H9 (cell line): ENCODE data around the gene PIP4K2B. TPM values are rescaled to one million over a fixed set of nuclear protein-coding genes. Genes with fewer than 3 reads are reported as not detected.

Experiments
- DNase-seq: peaks from one replicate; pipeline ENCODE4 v3.0.0-alpha.2; 2017
- H2AFZ ChIP-seq: one replicate; pipeline ENCODE4 v1.6.1; 2013; ENCODE audit warnings: mild to moderate bottlenecking, low read length, control low read depth, moderate library complexity
- H2AK5ac ChIP-seq: 2 replicates; pipeline ENCODE4 v1.6.1; 2013; ENCODE audit warnings: low read length, control low read depth, mixed read lengths; ENCODE audit not compliant: insufficient read length
- H2BK120ac ChIP-seq: one replicate; pipeline ENCODE4 v1.6.1; 2013; ENCODE audit warnings: low read depth, mild to moderate bottlenecking, low read length, control low read depth, inconsistent platforms; ENCODE audit not compliant: poor library complexity, severe bottlenecking
- H2BK12ac ChIP-seq: 2 replicates; pipeline ENCODE4 v1.6.1; 2013; ENCODE audit warnings: low read length, control low read depth, mixed read lengths, low read depth; ENCODE audit not compliant: insufficient read length
- H2BK15ac ChIP-seq: 2 replicates; pipeline ENCODE4 v1.6.1; 2013; ENCODE audit warnings: low read depth, low read length, control low read depth
- H2BK20ac ChIP-seq: one replicate; pipeline ENCODE4 v1.6.1; 2013; ENCODE audit warnings: low read depth, mild to moderate bottlenecking, low read length, control low read depth, inconsistent platforms; ENCODE audit not compliant: poor library complexity, severe bottlenecking
- H2BK5ac ChIP-seq: 2 replicates; pipeline ENCODE4 v1.6.1; 2013; ENCODE audit warnings: low read length, control low read depth, mixed read lengths; ENCODE audit not compliant: insufficient read length
- H3K14ac ChIP-seq: 2 replicates; pipeline ENCODE4 v1.6.1; 2013; ENCODE audit warnings: low read length, control low read depth; ENCODE audit not compliant: insufficient read depth
- H3K18ac ChIP-seq: 2 replicates; pipeline ENCODE4 v1.6.1; 2013; ENCODE audit warnings: low read depth, mild to moderate bottlenecking, mixed read lengths, low read length, control low read depth; ENCODE audit not compliant: insufficient read length
- H3K23ac ChIP-seq: 2 replicates; pipeline ENCODE4 v1.6.1; 2013; ENCODE audit warnings: low read length, control low read depth, mixed read lengths, low read depth; ENCODE audit not compliant: insufficient read length
- H3K23me2 ChIP-seq: 2 replicates; pipeline ENCODE4 v1.6.1; 2013; ENCODE audit warnings: low read depth, mild to moderate bottlenecking, mixed read lengths, low read length, control low read depth; ENCODE audit not compliant: insufficient read length, poor library complexity, severe bottlenecking
- H3K27ac ChIP-seq: 2 replicates; pipeline ENCODE4 v1.5.1; 2013; ENCODE audit warnings: low read length, control low read depth, mixed read lengths, low read depth; ENCODE audit not compliant: insufficient read length
- H3K27me3 ChIP-seq: 2 replicates; pipeline ENCODE4 v1.6.1; 2013; ENCODE audit warnings: low read length, control low read depth, inconsistent platforms; ENCODE audit not compliant: insufficient read depth
- H3K4ac ChIP-seq: 2 replicates; pipeline ENCODE4 v1.6.1; 2013; ENCODE audit warnings: low read depth, mild to moderate bottlenecking, control low read depth, inconsistent platforms, low read length, moderate library complexity
- H3K4me1 ChIP-seq: 2 replicates; pipeline ENCODE4 v1.6.1; 2013; ENCODE audit warnings: low read length, control low read depth, inconsistent platforms; ENCODE audit not compliant: insufficient read depth
- H3K4me2 ChIP-seq: 2 replicates; pipeline ENCODE4 v1.6.1; 2013; ENCODE audit warnings: low read length, control low read depth, mixed read lengths; ENCODE audit not compliant: insufficient read length, insufficient read depth
- H3K56ac ChIP-seq: 2 replicates; pipeline ENCODE4 v1.6.1; 2013; ENCODE audit warnings: low read depth, mild to moderate bottlenecking, mixed read lengths, low read length, control low read depth; ENCODE audit not compliant: insufficient read length
- H3K79me1 ChIP-seq: 2 replicates; pipeline ENCODE4 v1.6.1; 2013; ENCODE audit warnings: low read depth, mild to moderate bottlenecking, moderate library complexity, low read length, control low read depth, inconsistent platforms; ENCODE audit not compliant: insufficient read depth, poor library complexity, severe bottlenecking
- H3K79me2 ChIP-seq: 2 replicates; pipeline ENCODE4 v1.6.1; 2013; ENCODE audit warnings: low read length, control low read depth, inconsistent platforms; ENCODE audit not compliant: insufficient read depth
- H3K9ac ChIP-seq: 2 replicates; pipeline ENCODE4 v1.6.1; 2013; ENCODE audit warnings: low read length, control low read depth, mixed read lengths; ENCODE audit not compliant: insufficient read length; ENCODE audit errors: extremely low read depth
- H3K9me3 ChIP-seq: one replicate; pipeline ENCODE4 v1.6.1; 2013; ENCODE audit warnings: low read depth, low read length, inconsistent platforms; ENCODE audit not compliant: control insufficient read depth
- H3T11ph ChIP-seq: one replicate; pipeline ENCODE4 v1.6.1; 2013; ENCODE audit warnings: mild to moderate bottlenecking, low read length, control low read depth, inconsistent platforms
- H4K20me1 ChIP-seq: one replicate; pipeline ENCODE4 v1.6.1; 2013; ENCODE audit not compliant: control insufficient read depth, insufficient read length, insufficient read depth
- H4K5ac ChIP-seq: 2 replicates; pipeline ENCODE4 v1.6.1; 2013; ENCODE audit warnings: low read depth, mild to moderate bottlenecking, mixed read lengths, low read length, control low read depth; ENCODE audit not compliant: insufficient read length
- H4K8ac ChIP-seq: replicated peaks from 2 replicates; pipeline ENCODE4 v1.6.1; 2013; ENCODE audit warnings: low read length, control low read depth, mixed read lengths, low read depth; ENCODE audit not compliant: insufficient read length
- H4K91ac ChIP-seq: 2 replicates; pipeline ENCODE4 v1.6.1; 2013; ENCODE audit warnings: low read depth, mild to moderate bottlenecking, moderate library complexity, mixed read lengths, low read length, control low read depth; ENCODE audit not compliant: insufficient read length
- H3K27ac Mint-ChIP-seq, 3 experiments: 2 replicates in 2 of 3; 3 replicates in 1 of 3; pipeline ENCODE4 v1.8.0; 2020 to 2021; ENCODE audit warnings: mixed read lengths in 3 of 3, mild to moderate bottlenecking in 1 of 3, moderate library complexity in 1 of 3
- H3K27me3 Mint-ChIP-seq: 2 replicates; pipeline ENCODE4 v1.8.0; 2021; ENCODE audit warnings: low read depth, mild to moderate bottlenecking, moderate library complexity, mixed read lengths
- H3K36me3 Mint-ChIP-seq, 3 experiments: 2 replicates in 2 of 3; 3 replicates in 1 of 3; pipeline ENCODE4 v1.8.0; 2020 to 2021; ENCODE audit warnings: low read depth in 3 of 3, mixed read lengths in 3 of 3; ENCODE audit not compliant: insufficient read depth in 1 of 3
- H3K4me1 Mint-ChIP-seq, 2 experiments: 2 replicates each; pipeline ENCODE4 v1.8.0; 2020; ENCODE audit warnings: mixed read lengths in 2 of 2
- H3K4me3 Mint-ChIP-seq, 2 experiments: 2 replicates in 1 of 2; 3 replicates in 1 of 2; pipeline ENCODE4 v1.8.0; 2020 to 2021; ENCODE audit warnings: mild to moderate bottlenecking in 2 of 2, mixed read lengths in 2 of 2, moderate library complexity in 1 of 2
- H3K9me3 Mint-ChIP-seq, 2 experiments: 2 replicates in 1 of 2; 3 replicates in 1 of 2; pipeline ENCODE4 v1.8.0; 2020; ENCODE audit warnings: mild to moderate bottlenecking in 2 of 2, mixed read lengths in 2 of 2, moderate library complexity in 1 of 2
- CTCF ChIP-seq: fragments of 200-600 bp; sonication (generic); conservative IDR thresholded peaks from 3 replicates; pipeline ENCODE4 v1.8.0; 2021; ENCODE audit warnings: antibody characterized with exemption, mild to moderate bottlenecking
- WGBS: extraction: QIAGEN DNeasy Blood & Tissue Kit; methylation state at CpG from one replicate; pipeline ENCODE4 v1.1.7; 2013; ENCODE audit warnings: missing lambda C conversion rate, low lambda C conversion rate, mixed read lengths; ENCODE audit not compliant: insufficient read length; ENCODE audit errors: extremely low coverage; 5-methylcytosine and 5-hydroxymethylcytosine counted together
- total RNA-seq: library from RNA; stranded (reverse); gene quantifications from 2 replicates; pipeline ENCODE4 v1.2.1, GENCODE V29; 2021

The PIP4K2B gene
- total RNA-seq, 1 experiment from 2014 or later = 61.9 TPM

- Histone ChIP-seq H2AFZ (no peak overlapping the region), H3K9me3 (no peaks in the 10 kb centered on the region), H3K14ac (no peak overlapping the region), H3K56ac (no peak overlapping the region), H2BK120ac (no peak overlapping the region), H3K27me3 (no peaks in the 10 kb centered on the region), H3K23me2 (no peaks in the 10 kb centered on the region), H3K27ac (no peak overlapping the region), H4K91ac (no peak overlapping the region), H4K8ac (no peak overlapping the region), H3K79me1 (peaks cover 13% of the 10 kb centered on the region), H4K20me1 (no peaks in the 10 kb centered on the region), H4K5ac (no peak overlapping the region), H3K4ac (no peak overlapping the region), H3K9ac (no peak overlapping the region), H3K4me2 (no peak overlapping the region), H3K4me1 (no peaks in the 10 kb centered on the region), H3T11ph (no peak overlapping the region), H2BK12ac (no peak overlapping the region), H2BK15ac (no peak overlapping the region), H3K23ac (no peak overlapping the region), H3K79me2 (peaks cover 27% of the 10 kb centered on the region; the same call in 1 of the 2 replicates), H3K18ac (no peak overlapping the region), H2AK5ac (no peak overlapping the region), H2BK5ac (no peak overlapping the region), H2BK20ac (no peak overlapping the region)
- no peaks in the 10 kb centered on the region; the same call in 1 of the 2 replicates for H3K27me3 Mint-ChIP-seq
- TF ChIP-seq CTCF = no peak
- no CpG with 5 or more reads among the region's 14 CpGs for WGBS
- peaks cover 18 to 34% of the 10 kb centered on the region in 2 experiments for H3K4me1 Mint-ChIP-seq
- no peak overlapping the region for H3K27ac Mint-ChIP-seq
- H3K9me3 Mint-ChIP-seq = no peaks in the 10 kb centered on the region; a peak in 1 of 5 replicates
- peaks cover 33 to 62% (median 59%) of the 10 kb centered on the region in 3 experiments; a peak in 6 of 7 replicates for H3K36me3 Mint-ChIP-seq
- no peak for DNase-seq
- H3K4me3 Mint-ChIP-seq = peak overlapping the region in 1 of 2 experiments; percentile 22; a peak in 1 of 5 replicates
Observed at GRCh38 chr17:38738007-38738662, 61.2 kb downstream of the PIP4K2B start.
